CD4-positive, alpha-beta T cell treated with Interleukin-4 for 4 hours (primary cell): Measurements from ENCODE around the gene MAB21L4.

Experiments used
- DNase-seq: peaks from one replicate; pipeline ENCODE4 v3.0.0-alpha.2; 2020

Gene MAB21L4

GRCh38 chr2:240875228-240876034 is 20.5 kb downstream of the MAB21L4 start:
- no peak for DNase-seq

DNA sequence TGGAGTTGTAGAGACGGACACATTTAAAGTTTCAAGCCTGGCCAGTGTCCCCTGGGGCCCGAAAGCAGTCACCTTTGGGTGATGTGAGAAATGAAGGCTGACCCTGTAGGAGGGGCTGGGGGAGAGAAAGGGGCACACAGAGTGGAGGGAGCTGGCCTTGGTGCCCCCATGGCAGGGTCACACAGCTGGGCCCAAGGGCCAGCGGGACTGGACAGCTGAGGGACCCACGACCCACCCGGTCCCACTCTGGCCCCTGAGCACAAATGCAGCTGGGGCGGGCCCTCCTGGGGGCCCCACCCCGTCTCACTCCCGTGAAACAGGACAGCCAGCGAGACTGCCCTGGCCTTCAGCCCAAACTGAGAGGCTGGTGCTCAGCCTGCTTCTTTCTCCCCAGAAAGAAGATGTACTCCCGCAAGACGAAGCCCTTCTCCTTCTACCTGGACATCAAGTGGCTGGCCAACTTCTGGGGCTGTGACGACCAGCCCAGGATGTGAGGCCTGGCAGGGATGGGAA is 21.2 kb downstream of the MAB21L4 start:
- no peak for DNase-seq

DNA sequence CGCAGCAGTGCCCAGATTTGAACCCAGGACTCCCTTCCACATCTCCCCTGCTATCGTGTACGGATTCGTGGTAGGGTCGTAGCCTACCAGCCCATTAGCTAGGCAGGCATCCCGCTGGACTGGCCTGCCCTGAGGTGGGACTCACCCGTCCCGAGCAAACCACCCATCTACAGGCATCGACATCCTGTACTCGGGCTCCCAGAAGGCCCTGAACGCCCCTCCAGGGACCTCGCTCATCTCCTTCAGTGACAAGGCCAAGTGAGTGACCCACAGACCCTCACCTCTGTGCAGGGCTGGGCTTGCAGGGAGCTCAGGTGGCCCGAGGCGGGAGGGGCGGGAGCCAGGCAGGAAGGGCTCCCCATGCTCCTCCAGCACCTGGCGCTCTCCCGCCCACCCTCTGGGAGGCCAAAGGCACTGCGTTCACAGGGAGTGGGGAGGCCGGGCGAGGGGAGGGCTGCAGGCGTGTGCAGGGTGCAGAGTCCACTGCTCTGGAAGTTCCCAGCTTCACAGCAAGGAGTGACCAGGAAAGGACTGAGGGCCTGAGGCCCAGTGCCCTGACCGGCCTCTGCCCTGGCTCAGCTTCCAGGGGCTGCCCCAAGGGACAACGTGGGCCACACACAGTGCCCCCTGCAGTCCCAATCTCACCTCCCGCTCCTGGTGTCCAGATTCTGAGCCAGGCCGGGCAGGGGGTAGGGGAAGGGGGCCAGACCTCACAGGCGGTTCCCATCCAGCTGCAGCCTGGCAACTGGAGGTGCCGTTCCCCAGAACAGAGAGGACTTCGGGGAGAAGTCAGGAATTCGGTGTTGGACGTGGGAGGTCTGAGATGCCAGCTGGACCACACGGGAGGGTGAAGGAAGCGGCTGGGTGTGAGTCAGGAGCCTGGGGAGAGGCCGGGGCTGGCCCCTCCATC is 21.9 kb downstream of the MAB21L4 start:
- no peak for DNase-seq

DNA sequence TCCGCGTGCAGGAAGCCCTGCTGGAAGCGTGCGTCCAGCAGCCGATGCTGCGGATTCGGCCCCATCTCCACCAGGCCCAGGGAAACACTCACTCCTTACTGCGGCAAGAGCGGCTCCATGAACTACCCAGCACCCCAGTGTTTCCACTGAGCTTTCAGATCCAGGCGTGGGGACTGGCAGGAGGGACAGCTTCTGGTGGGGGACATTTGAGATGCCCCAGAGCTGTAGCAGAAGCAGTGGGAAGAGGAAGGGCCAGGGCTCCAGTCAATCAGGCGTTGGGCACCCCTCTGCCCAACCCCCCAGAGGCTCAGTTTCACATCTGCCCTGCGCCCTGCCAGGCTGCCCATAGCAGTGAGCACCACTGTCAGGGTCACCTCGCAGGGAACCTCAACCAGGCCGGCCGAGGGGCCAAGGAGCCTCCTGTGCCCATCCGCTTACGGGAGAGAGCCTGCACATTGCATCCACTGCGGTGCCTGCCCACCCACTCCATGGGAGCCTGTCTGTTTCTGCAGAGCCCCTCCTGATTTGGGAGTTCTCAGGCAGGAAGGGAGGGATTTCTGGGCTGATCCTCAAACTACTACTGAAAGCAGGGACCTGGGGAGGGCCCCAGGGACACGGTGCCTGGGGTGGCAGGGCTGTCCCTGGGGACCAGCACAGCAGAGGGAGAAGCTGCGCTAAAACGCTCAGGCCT is 22.7 kb downstream of the MAB21L4 start:
- DNase-seq = no peak

- DNase-seq = no peak
Observed at GRCh38 chr2:240872317-240873097, 23.4 kb downstream of the MAB21L4 start.

DNA sequence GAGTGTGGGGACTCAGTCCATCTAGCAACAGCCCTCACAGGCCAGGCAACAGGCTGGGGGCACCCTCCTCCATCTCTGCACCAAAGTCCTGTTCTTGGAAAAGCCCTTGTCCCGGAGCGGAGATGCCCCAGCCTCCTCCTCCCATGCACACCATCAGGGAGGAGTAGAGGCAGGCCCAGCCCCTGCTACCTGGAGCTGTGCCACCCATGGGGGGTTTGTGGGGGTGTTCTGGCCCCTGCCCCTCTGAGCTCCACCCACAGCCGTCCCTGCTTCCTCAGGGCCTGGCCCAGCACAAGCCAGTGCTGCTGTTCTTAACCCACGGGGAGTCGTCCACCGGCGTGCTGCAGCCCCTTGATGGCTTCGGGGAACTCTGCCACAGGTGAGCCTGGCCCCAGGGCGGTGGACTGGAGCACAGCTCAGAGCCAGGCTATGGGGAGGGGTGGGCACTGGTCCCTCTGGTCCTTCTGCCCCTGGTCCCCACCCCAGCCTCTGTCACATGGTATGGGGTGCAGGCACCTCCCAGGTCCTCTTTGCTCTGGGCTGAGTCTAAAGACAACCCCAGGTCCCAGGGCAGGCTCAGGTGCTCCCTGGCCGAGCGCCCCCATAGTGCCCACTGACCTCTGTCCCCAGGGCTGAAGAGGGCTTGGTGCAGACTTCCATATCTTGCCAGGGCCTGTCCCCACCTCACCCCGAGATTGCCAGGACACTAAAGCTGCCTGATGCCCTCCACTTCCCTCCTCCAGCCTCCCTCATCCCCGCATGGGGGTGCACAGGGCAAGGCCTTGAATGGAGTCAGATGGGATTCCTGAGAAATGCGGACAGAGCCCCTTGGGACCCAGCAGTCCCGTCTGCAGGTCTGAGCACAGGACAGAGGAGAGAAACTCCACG is 24.6 kb downstream of the MAB21L4 start:
- no peak for DNase-seq

DNA sequence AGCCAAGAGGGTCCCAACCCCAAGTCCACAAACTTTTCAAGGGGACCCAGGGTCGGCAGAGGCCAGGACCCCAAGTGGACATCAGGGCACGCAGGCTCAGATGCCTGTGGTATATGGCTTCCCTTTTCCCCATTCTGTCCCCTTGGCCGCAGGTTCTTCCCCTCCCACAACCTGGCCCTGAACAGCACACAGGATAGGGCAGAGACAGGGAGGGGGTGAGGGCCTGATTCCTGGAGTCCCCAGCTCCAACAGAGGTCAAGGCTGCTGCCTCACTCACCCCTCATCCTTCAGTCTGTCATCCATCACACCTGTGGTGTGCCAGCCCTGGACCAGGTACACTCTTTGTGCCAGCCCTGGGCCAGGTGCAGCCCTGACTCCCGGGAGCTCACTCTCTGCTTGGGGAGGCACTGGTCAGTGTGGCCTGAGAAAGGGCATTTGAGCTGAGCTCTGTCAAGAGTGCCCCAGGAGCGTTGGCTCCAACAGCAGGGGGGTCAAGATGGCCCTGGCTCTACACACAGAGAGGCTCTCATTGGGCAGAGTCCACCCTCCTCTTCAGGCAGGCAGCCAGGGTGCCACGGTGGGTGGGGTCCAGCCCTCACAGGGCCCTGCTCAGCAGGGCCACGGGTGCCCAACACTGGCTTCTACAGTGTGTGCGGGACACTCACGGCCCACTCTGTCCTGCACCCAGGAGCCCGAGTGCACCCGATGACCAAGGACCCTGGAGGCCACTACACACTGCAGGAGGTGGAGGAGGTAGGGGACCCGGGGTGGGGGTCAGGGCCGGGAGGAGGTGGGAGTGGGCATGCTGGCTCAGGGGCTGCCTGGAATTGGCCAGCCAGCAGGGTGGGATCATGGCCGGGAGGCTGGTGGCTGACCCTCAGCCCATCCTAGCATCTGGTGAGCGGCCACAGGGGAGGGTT is 25.7 kb downstream of the MAB21L4 start:
- DNase-seq = no peak

DNA sequence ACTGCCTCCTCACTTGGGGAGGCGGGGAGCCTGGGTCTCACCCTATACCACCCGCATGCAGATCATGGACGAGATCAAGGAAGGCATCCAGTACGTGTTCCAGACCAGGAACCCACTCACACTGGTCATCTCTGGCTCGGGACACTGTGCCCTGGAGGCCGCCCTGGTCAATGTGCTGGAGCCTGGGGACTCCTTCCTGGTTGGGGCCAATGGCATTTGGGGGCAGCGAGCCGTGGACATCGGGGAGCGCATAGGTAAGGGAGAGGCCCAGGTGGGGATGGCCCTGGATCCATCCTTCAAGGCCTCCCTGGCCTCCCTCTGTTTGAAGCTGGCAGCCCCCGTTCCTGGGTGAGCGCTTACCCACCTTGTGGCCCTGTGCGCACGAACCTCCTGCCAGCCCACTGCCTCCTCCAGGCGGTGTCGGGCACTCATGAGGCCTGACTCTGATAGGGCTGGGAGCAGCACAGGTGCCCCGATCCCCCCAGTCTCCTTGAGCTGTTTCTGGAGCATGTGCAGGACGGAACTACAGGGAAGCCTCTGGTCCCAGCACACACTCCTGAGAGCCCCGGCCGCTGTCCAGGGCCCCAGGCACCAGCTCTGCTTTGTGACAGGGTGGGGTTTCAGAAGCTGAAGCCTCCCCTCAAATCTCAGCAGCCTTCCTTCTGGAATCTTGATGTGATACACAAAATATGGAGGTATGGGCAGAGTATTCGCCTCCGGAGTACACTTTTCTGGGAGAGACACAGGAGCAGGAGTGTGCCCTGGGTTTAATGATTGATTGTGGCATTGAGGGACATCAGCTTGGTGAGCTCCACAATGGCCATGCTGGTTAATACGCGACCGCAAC is 26.6 kb downstream of the MAB21L4 start:
- DNase-seq = no peak

DNA sequence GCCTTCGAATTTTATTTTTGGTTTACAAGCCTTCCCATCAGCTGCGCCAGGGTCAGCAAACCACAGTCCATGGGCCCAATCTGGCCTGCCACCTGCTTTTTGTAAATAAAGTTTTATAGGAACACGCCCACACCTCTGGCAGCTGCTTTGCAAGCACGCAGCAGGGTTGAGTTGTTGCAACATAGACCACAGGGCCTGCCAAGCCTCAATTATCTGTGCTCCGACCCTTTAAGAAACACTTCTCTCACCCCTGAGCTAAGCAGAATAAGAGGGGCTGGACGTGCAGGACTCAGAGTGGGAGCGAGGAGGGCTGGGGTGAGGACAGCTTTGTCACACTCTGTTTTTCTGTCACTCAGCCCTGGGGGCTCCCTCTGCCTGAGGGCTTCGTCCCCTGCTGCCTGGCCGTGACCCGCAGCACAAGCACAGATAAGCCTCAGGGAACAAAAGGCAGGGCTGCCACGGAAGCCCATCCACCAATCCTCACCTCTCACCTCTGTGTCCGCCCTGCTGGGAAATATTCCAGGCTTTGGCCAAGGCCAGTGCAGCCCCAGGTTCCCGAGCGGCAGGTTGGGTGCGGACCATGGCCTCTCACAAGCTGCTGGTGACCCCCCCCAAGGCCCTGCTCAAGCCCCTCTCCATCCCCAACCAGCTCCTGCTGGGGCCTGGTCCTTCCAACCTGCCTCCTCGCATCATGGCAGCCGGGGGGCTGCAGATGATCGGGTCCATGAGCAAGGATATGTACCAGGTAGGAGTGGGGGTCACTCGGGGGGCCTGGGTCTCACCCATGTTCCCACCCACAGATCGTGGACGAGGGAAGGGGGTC is 27.5 kb downstream of the MAB21L4 start, which contains the start of gene AGXT:
AGXT (plus strand) TSS at position 539 of the 823 bp plus-strand sequence; CDS start at position 581, 42 bp downstream.
- DNase-seq = no peak

DNA sequence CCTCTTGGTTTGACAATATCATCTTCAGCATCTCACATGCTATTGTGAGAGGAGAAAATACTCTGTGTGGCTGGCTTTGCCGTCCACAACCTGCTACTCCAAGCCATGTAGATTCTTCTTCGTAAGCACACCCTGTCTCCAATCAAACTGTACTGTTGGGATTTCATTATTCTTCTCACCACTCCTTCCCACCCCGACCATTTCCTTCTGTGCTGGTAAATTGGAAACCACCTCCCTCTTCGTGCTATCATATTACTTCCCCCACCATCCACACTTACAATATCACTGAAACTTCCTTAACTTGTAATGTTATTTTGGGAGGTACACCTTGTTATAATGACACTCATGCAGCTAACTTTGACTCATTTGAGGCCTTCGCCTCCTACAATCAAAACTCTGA is 30.6 kb downstream of the MAB21L4 start:
- DNase-seq = no peak

- DNase-seq = no peak
Observed at GRCh38 chr2:240864475-240864874, 31.5 kb downstream of the MAB21L4 start.

GRCh38 chr2:240861547-240861946 is 34.4 kb downstream of the MAB21L4 start:
- DNase-seq = no peak

DNA sequence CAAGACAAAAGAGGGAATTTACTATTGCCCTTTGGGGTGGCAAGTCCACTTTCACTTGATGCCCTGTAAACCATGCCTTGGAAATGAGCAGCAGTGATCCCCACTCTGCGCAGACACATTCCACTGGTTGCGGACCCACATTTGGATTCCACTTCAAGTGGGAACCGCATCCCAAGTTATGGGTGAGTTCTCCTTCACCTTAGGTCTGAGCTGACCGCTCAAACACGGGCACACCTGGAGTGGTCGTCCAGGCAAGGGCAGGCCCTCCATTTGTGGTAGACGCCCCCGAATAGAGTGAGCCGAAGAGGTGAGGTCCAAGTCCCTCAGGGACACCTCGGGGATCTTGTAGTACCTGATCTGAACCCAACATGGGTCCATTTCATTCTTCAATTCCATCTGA is 37.1 kb downstream of the MAB21L4 start:
- no peak for DNase-seq

DNA sequence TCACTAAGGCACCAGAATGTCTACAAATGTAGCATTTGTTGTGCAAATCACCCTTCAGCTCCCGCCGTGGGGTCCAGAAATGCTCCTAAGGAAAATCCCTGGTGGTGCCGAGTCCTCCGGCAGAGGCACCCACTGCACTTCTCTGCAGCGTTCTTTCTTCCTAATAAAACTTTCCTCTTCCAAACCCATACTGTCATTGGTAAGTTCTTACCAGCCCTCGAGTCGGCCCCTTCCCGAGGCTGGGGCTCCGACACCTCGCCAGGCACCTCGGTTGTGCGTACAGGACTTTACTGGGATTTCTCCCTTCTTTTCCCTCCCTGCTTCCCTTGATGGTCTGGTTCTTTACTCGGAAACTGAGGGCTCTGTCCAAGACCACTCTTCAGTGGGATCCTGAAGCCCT is 37.6 kb downstream of the MAB21L4 start:
- no peak for DNase-seq

GRCh38 chr2:240857039-240858008 is 38.6 kb downstream of the MAB21L4 start:
- DNase-seq = no peak

DNA sequence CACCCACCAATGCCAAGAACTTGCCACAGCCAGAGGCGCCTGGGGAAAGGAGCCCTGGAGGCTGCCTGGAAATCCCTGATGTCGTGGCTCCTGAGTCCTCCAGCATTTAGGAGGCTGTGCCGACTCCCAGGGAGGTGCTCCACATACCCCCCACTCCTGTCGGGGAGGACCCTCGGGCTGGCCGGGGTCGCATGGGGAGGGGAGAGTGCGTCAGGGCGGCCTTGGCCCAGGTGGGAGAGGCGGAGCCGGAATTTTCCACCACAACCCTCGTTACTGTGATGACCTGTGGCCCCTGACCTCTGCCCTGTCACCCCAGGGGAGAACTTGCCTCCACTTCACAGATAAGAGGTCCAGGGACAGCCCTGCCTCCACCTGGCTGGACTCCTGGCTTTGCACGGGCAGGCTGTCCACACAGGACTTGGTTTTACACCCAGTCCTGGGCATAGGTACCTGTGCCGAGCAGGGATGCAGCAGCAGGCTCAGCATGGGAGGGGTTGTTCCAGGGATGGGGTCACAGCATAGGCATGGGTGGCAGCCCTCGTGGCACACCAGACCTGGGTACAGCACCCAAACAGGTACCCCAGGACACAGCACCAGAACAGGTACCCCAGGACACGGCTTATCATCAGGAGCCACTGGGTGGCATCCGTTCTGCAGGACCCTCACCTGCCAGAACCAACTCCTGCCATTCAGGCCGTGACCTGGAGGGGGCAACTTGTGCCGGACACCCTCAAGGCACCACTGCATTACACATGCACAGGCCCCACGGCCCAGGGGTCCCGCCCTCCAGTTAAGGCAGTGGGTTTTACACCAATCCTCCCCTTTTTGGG is 39.6 kb downstream of the MAB21L4 start:
- DNase-seq = no peak
